ENCODE results near the gene USP10. TPM values are rescaled to one million over a fixed set of nuclear protein-coding genes. Genes with fewer than 3 reads are reported as not detected.
A peak's percentile ranks its signal among the peaks of the same experiment; 100 is the strongest.

The USP10 gene
- total RNA-seq, 1 donor from 2014 or later = 62.7 TPM

DNA sequence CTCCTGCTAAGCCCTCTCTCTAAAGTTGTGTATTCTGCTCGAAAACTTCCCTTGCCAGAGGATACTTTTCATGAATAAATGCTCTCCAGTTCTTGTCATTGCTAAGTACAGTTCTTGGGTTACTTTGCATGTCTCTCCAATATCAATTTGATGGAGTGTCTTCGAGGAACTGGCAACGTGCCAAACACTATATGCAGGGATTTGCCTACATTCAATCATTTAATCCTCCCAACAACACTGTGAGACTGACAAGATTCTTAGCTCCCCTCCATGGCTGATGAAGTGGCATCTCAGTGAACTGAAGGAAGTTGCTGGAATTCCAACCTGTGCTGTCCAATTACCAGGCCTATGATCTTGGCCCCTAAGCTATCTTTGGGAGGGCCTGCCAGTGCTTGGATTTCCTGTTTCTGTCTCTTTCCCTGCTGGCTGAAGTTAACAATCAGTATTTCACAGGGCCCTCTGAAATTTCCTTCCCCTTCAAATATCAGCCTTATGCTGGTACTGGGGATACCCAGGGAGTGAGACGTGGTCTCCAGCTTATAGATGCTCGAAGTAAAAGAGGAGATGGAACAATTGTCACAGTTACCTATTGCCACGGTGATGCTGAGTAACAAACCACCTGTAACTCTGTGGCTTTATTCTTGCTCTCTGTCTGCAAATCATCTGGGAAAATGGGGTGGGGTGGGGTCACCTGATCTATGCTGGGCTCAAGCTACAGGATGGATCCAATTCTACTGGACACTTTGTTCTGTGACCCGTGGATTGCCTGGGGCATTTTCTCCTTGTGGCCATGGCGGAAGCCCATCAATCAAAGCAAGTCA is 100.6 kb downstream of the USP10 start:
- no peak overlapping the region for H3K4me3 ChIP-seq
- TF ChIP-seq, protein P1, sequence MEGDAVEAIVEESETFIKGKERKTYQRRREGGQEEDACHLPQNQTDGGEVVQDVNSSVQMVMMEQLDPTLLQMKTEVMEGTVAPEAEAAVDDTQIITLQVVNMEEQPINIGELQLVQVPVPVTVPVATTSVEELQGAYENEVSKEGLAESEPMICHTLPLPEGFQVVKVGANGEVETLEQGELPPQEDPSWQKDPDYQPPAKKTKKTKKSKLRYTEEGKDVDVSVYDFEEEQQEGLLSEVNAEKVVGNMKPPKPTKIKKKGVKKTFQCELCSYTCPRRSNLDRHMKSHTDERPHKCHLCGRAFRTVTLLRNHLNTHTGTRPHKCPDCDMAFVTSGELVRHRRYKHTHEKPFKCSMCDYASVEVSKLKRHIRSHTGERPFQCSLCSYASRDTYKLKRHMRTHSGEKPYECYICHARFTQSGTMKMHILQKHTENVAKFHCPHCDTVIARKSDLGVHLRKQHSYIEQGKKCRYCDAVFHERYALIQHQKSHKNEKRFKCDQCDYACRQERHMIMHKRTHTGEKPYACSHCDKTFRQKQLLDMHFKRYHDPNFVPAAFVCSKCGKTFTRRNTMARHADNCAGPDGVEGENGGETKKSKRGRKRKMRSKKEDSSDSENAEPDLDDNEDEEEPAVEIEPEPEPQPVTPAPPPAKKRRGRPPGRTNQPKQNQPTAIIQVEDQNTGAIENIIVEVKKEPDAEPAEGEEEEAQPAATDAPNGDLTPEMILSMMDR (IDR thresholded peaks at IDR 0.05) = no peak
- DNase-seq = no peak
- H3K9me3 ChIP-seq = no peaks in the 10 kb centered on the region
- H3K36me3 ChIP-seq = no peaks in the 10 kb centered on the region
- intact Hi-C loops (cut with DNase I) = no loop called here
- no peaks in the 10 kb centered on the region for H3K27me3 ChIP-seq (ENCODE audit: low read depth)
- H3K4me1 ChIP-seq = peaks cover 5% of the 10 kb centered on the region
- no peak for ATAC-seq
- no peak overlapping the region for H3K27ac ChIP-seq

GRCh38 chr16:84803146-84803545 is 103.3 kb downstream of the USP10 start:
- peaks cover 7% of the 10 kb centered on the region for H3K4me1 ChIP-seq
- TF ChIP-seq, protein P1 (IDR thresholded peaks at IDR 0.05) = no peak
- no peaks in the 10 kb centered on the region for H3K9me3 ChIP-seq
- DNase-seq (no peak), ATAC-seq (no peak)
- no peak overlapping the region for H3K4me3 ChIP-seq
- intact Hi-C loops (cut with DNase I) = no loop called here
- no peaks in the 10 kb centered on the region for H3K36me3 ChIP-seq
- H3K27ac ChIP-seq = no peak overlapping the region
- no peaks in the 10 kb centered on the region for H3K27me3 ChIP-seq (ENCODE audit: low read depth)

- peaks cover 7% of the 10 kb centered on the region for H3K4me1 ChIP-seq
- H3K9me3 ChIP-seq = no peaks in the 10 kb centered on the region
- no peaks in the 10 kb centered on the region for H3K36me3 ChIP-seq
- no peak overlapping the region for H3K4me3 ChIP-seq
- intact Hi-C loops (cut with DNase I) = no loop called here
- no peaks in the 10 kb centered on the region for H3K27me3 ChIP-seq (ENCODE audit: low read depth)
- DNase-seq = no peak
- no peak for ATAC-seq
- TF ChIP-seq, protein P1 (IDR thresholded peaks at IDR 0.05) = no peak
- no peak overlapping the region for H3K27ac ChIP-seq
These were observed 104.5 kb downstream of the USP10 start for GRCh38 chr16:84804326-84804725.

DNA sequence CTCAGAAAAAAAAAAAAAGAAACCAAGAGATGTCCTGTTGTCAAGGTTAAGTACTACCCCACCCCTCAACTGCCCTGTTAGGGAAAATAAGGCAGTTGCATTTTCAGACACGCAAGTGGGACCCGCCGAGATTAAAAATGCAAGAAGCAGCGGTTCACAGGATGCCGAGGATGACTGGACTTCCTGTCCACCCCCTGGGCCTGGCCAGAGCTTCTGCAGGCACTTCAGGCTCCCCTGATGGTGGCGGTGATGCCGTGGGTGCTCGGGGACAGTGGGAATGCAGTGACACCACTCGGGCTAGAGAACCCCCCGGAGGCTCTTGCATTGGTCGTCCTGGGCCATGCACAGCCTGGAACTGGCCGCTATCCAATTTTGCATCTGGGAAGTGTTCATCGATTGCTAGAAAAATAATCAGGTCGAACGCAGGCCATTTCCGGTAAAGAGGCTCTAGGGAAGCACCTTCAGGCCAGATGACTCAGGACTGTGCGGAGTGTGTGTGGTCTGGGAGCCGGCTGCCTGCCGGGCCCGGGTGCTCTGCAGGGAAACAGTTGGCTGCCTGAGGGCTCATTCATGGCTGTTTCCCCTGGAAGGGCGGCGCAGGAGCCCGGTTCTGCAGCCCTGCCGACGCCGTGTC is 106.6 kb downstream of the USP10 start:
- intact Hi-C loops (cut with DNase I) = no loop called here
- no peaks in the 10 kb centered on the region for H3K27me3 ChIP-seq (ENCODE audit: low read depth)
- H3K36me3 ChIP-seq = no peaks in the 10 kb centered on the region
- H3K4me1 ChIP-seq = peaks cover 7% of the 10 kb centered on the region
- DNase-seq = peak; percentile 66
- peak; percentile 57 to 64 for ATAC-seq
- peak overlapping the region; percentile 4 for H3K4me3 ChIP-seq
- H3K9me3 ChIP-seq = no peaks in the 10 kb centered on the region
- peak overlapping the region; percentile 46 for H3K27ac ChIP-seq
- TF ChIP-seq, protein P1 (IDR thresholded peaks at IDR 0.05) = no peak

DNA sequence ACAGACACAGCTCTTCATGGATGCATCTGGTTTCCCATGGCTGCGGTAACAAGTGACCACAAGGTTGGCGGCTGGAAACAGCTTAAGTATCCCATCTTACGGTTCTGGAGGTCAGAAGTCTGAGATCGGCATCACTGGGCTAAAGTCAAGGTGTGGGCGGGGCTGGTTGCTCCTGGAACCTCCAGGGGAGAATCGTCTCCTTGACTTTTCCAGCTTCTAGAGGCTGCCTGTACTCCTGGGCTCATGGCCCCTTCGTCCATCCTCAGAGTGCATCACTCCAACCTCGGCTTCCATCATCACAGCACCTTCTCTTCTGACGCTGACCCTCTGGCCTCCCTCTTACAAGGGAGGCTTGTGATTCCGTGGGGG is 107.1 kb downstream of the USP10 start:
- Histone ChIP-seq H3K27ac (peak overlapping the region; percentile 46), H3K4me1 (peaks cover 7% of the 10 kb centered on the region), H3K36me3 (no peaks in the 10 kb centered on the region), H3K27me3 (ENCODE audit: low read depth) (no peaks in the 10 kb centered on the region), H3K9me3 (no peaks in the 10 kb centered on the region), H3K4me3 (peak overlapping the region; percentile 4)
- no peak for DNase-seq
- TF ChIP-seq, protein P1 (IDR thresholded peaks at IDR 0.05) = no peak
- ATAC-seq = no peak
- intact Hi-C loops (cut with DNase I) = no loop called here
